ENCODE results near the gene SULT4A1. TPM values are rescaled to one million over a fixed set of nuclear protein-coding genes. Genes with fewer than 3 reads are reported as not detected.

Gene SULT4A1
- total RNA-seq, 4 donors from 2014 or later: not detected

- intact Hi-C loops (cut with DNase I): no loop called here
- Histone ChIP-seq H3K36me3 (no peaks in the 10 kb centered on the region), H3K27ac (no peak overlapping the region), H3K4me3 (replicated peaks in 1 of 3) (no peak overlapping the region), H3K4me1 (no peaks in the 10 kb centered on the region), H3K9me3 (no peaks in the 10 kb centered on the region), H3K27me3 (no peaks in the 10 kb centered on the region)
- DNase-seq: no peak
- 72 to 80% methylated on average over 11 of the region's 11 CpGs for WGBS, 2 donors
- no peak for TF ChIP-seq POLR2A (IDR thresholded peaks at IDR 0.05)
- no peak for TF ChIP-seq CTCF (IDR thresholded peaks at IDR 0.05)
These were observed 15.3 kb downstream of the SULT4A1 start for GRCh38 chr22:43846966-43847365.

DNA sequence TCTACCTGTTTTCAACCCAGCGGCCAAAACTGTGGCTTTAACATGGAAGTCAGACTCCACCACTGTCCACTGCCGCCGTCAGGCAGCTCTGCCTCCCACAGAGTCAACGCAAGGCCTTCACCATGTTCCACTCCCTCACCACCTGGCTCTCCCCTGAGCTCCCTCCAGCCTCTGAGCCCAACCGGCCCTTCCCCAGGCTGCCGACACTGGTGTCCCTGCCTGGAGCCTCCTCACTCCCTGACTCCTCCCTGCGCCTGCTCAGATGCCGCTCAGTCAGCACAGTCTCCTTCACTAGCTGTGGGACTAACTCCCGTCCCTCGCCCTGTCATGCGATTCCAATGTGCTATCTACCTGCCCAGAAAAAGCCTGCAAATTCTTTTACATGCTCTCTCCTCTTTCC, 16.3 kb downstream of the SULT4A1 start:
- WGBS, 2 donors: 72 to 85% methylated on average over 11 of the region's 11 CpGs
- no peaks in the 10 kb centered on the region for H3K27me3 ChIP-seq

DNA sequence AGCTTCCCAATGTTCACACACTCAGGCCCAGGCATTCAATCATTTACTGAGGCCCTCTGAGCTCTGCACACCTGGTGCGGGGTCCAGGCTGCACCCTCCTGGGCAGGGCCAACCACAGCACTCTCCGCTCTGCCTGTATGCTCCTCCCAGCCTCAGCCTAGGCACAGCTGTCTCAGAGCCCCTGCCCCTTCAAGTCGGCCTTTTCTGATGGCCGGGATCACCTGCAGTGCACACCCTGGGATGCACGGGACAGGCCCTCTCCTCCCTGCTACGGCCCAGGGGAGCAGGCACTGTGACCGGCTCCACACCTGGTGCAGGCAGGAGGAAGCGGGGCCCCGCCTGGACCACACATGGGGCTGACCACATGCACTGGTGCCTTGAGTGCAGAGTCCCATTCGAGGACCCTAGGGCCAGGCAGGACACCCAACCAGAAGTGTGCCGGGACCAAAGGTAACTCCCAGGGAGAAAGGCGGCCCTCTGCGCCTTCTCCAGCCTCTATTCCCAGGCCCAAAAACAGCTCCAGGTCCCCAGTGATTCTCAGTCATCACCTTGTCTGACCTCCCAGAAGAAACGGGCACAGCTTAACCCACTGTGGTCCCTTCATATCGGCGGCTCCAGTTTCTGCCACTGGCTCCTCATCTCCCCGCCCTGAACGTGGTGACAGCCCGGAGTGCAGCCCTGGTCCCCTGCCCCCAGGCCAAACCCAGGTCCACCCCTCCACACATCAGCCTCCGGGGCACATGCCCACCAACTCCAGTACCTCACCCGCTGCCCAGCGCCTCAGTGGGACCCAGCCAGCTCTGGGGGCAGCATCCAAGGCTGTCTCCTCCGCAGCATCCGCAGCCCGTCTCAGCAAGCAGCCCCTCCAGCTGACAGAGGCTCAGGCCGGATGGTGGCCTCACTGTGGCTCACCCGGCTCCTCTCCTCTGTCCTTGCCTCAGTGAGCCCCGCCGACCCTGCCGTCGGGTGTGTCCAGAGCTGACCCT, 17.5 kb downstream of the SULT4A1 start:
- Histone ChIP-seq H3K27ac (no peak overlapping the region), H3K27me3 (no peaks in the 10 kb centered on the region), H3K36me3 (no peaks in the 10 kb centered on the region), H3K4me1 (no peaks in the 10 kb centered on the region), H3K4me3 (replicated peaks in 1 of 3) (no peak overlapping the region), H3K9me3 (no peaks in the 10 kb centered on the region)
- TF ChIP-seq POLR2A (IDR thresholded peaks at IDR 0.05) (no peak), CTCF (IDR thresholded peaks at IDR 0.05) (no peak)
- DNase-seq: no peak
- 79 to 89% methylated on average over 21 to 26 of the region's 31 CpGs for WGBS, 2 donors
- intact Hi-C loops (cut with DNase I): no loop called here

More for the DNA sequence above, 16.3 kb downstream of the SULT4A1 start:
- H3K27ac ChIP-seq: no peak overlapping the region
- no peaks in the 10 kb centered on the region for H3K36me3 ChIP-seq
- TF ChIP-seq POLR2A (IDR thresholded peaks at IDR 0.05) (no peak), CTCF (IDR thresholded peaks at IDR 0.05) (no peak)
- no peaks in the 10 kb centered on the region for H3K4me1 ChIP-seq
- H3K9me3 ChIP-seq: no peaks in the 10 kb centered on the region
- no peak for DNase-seq
- no peak overlapping the region for H3K4me3 ChIP-seq (replicated peaks in 1 of 3)
- intact Hi-C loops (cut with DNase I): no loop called here

- H3K4me3 ChIP-seq (replicated peaks in 1 of 3): no peak overlapping the region
- no peak for DNase-seq
- TF ChIP-seq POLR2A (IDR thresholded peaks at IDR 0.05) (no peak), CTCF (IDR thresholded peaks at IDR 0.05) (no peak)
- no peaks in the 10 kb centered on the region for H3K9me3 ChIP-seq
- WGBS, 2 donors: 85 to 86% methylated on average over 17 to 21 of the region's 21 CpGs
- no peaks in the 10 kb centered on the region for H3K36me3 ChIP-seq
- no peaks in the 10 kb centered on the region for H3K27me3 ChIP-seq
- H3K27ac ChIP-seq: no peak overlapping the region
- intact Hi-C loops (cut with DNase I): no loop called here
- H3K4me1 ChIP-seq: no peaks in the 10 kb centered on the region
These were observed 18.4 kb downstream of the SULT4A1 start for GRCh38 chr22:43843783-43844530.

Measured in thyroid gland (tissue), 4 donors.